Adrenal gland (tissue), 12 donors: Measurements from ENCODE around the gene C19orf73. TPM values are rescaled to one million over a fixed set of nuclear protein-coding genes. Genes with fewer than 3 reads are reported as not detected.
A peak's percentile ranks its signal among the peaks of the same experiment; 100 is the strongest.

ENCODE experiments used
- DNase-seq, 7 donors: peaks; one replicate each; pipeline ENCODE4 v3.0.0-alpha.2; 2019 to 2020
- H3K27ac ChIP-seq, 5 donors: fragments of 200-600 bp; sonication (generic) in 4 of 5; 1 replicate in 3 of 5; 2 replicates in 2 of 5; pipeline versions ENCODE4 v1.5.1 to v1.8.0; 2016 to 2020; ENCODE audit warnings: mild to moderate bottlenecking in 1 of 5
- H3K27me3 ChIP-seq: fragments of 200-600 bp; 2 replicates; pipeline ENCODE4 v1.8.0; 2021
- H3K36me3 ChIP-seq, 2 donors: fragments of 200-600 bp; replicated peaks in 1 of 2; 1 replicate in 1 of 2; 2 replicates in 1 of 2; pipeline versions ENCODE4 v1.5.1 to v1.8.0; 2018 to 2022
- H3K4me1 ChIP-seq, 2 donors: fragments of 200-600 bp; replicated peaks in 1 of 2; 1 replicate in 1 of 2; 2 replicates in 1 of 2; pipeline versions ENCODE4 v1.5.1 to v1.8.0; 2018 to 2021
- H3K4me3 ChIP-seq, 4 donors: fragments of 200-600 bp; sonication (generic) in 3 of 4; one replicate each; pipeline ENCODE4 v1.5.1; 2016 to 2018
- H3K9me3 ChIP-seq, 3 donors: fragments of 200-600 bp; sonication (generic) in 1 of 3; replicated peaks in 1 of 3; 1 replicate in 2 of 3; 2 replicates in 1 of 3; pipeline versions ENCODE4 v1.5.1 to v1.8.0; 2016 to 2021
- POLR2A ChIP-seq, 2 donors: fragments of 450-650 bp; IDR thresholded peaks; one replicate each; pipeline ENCODE4 v1.6.1; 2017; ENCODE audit warnings: antibody characterized with exemption in 2 of 2, mild to moderate bottlenecking in 2 of 2, moderate library complexity in 1 of 2
- WGBS, 4 donors: extraction: QIAGEN DNeasy Blood & Tissue Kit in 2 of 4; methylation state at CpG; one replicate each; pipeline versions ENCODE4 v1.1.5 to v1.1.7; 2013 to 2017; 5-methylcytosine and 5-hydroxymethylcytosine counted together
- intact Hi-C, 2 donors: fragments of 100-400 bp; cut with DNase I; formaldehyde crosslinking; loops; one replicate each; pipeline versions ENCODE4 v1.14.1 to v1.15.0; 2022 to 2023
- polyA plus RNA-seq, 3 donors: library from polyadenylated mRNA; stranded (reverse); fragments of 200-250 nt in 2 of 3; fragments of 350-450 nt in 1 of 3; fragmentation: Illumina TruSeq in 1 of 3; extraction: RNeasy Lipid Tissue Mini Kit (QIAGEN cat#74804) in 1 of 3; gene quantifications; one replicate each; pipeline ENCODE4 v1.2.3, GENCODE V29; 2013 to 2014
- total RNA-seq, 9 donors: library from RNA; depleted of rRNA in 4 of 9; stranded (reverse); fragments of >200 nt in 4 of 9; fragments of 120-200 nt in 1 of 9; fragmentation: NEBNext Ultra II Directional in 1 of 9; extraction: Animal tissue kit (Norgen Biotek cat#: 25700) in 1 of 9; gene quantifications; one replicate each; pipeline versions ENCODE4 v1.1.0 to v1.2.4, GENCODE V29; 2013 to 2023
- TF ChIP-seq, protein P1 (sequence below), 6 experiments: fragments of 450-650 bp in 4 of 6; fragments of 200-600 bp in 2 of 6; sonication (generic) in 1 of 6; IDR thresholded peaks; 1 replicate in 5 of 6; 2 replicates in 1 of 6; pipeline versions ENCODE4 v1.5.1 to v1.8.0; 2016 to 2021; ENCODE audit warnings: antibody characterized with exemption in 6 of 6, mild to moderate bottlenecking in 2 of 6, moderate library complexity in 1 of 6
- donor health status: healthy with polysubstance abuse.
- donor health status: Bipolar disorder and iron deficiency.
- donor health status: DM: yes; HTN: yes; CAD: no.
- donor health status: DM: no; HTN: no; CAD: no.
- donor health status: DM: no; HTN: no; CAD: no.
- donor health status: DM: yes; HTN: yes; CAD: no.

The C19orf73 gene
- total and polyA plus RNA-seq, 12 donors = 0.94 to 8.2 (median 1.8) TPM

DNA sequence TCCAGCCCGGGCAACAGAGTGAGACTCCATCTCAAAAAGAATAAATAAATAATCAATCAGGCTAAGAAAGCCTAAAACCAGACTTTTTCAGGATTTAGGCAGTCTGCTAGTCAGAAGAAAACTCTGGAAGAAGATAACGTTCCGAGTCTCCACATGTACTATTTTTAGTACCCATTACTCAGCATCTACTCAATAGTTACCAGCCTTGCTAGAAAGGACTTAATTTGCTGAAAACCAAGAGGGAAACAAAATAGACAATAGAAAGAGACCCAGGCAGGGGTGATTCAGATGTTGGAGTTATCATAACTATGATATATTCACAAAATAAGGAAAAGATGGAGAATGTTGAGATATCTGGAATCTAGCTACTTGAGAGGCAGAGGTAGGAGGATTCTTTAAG, 8.4 kb downstream of the C19orf73 start:
- H3K36me3 ChIP-seq = peaks cover 0 to 36% of the 10 kb centered on the region in 2 donors
- H3K27ac ChIP-seq = peak overlapping the region in 2 of 5 donors; percentile 18 to 80
- TF ChIP-seq, protein P1, sequence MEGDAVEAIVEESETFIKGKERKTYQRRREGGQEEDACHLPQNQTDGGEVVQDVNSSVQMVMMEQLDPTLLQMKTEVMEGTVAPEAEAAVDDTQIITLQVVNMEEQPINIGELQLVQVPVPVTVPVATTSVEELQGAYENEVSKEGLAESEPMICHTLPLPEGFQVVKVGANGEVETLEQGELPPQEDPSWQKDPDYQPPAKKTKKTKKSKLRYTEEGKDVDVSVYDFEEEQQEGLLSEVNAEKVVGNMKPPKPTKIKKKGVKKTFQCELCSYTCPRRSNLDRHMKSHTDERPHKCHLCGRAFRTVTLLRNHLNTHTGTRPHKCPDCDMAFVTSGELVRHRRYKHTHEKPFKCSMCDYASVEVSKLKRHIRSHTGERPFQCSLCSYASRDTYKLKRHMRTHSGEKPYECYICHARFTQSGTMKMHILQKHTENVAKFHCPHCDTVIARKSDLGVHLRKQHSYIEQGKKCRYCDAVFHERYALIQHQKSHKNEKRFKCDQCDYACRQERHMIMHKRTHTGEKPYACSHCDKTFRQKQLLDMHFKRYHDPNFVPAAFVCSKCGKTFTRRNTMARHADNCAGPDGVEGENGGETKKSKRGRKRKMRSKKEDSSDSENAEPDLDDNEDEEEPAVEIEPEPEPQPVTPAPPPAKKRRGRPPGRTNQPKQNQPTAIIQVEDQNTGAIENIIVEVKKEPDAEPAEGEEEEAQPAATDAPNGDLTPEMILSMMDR (IDR thresholded peaks at IDR 0.05) = no peak
- no peak for TF ChIP-seq POLR2A (IDR thresholded peaks at IDR 0.05)
- no peaks in the 10 kb centered on the region for H3K27me3 ChIP-seq
- no peak for DNase-seq
- intact Hi-C loops = no loop called here
- peaks cover 5 to 25% of the 10 kb centered on the region in 2 donors for H3K4me1 ChIP-seq
- 20 to 28% (median 24%) methylated on average over 3 of the region's 3 CpGs for WGBS, 4 donors
- no peaks in the 10 kb centered on the region for H3K9me3 ChIP-seq
- H3K4me3 ChIP-seq = no peak overlapping the region

DNA sequence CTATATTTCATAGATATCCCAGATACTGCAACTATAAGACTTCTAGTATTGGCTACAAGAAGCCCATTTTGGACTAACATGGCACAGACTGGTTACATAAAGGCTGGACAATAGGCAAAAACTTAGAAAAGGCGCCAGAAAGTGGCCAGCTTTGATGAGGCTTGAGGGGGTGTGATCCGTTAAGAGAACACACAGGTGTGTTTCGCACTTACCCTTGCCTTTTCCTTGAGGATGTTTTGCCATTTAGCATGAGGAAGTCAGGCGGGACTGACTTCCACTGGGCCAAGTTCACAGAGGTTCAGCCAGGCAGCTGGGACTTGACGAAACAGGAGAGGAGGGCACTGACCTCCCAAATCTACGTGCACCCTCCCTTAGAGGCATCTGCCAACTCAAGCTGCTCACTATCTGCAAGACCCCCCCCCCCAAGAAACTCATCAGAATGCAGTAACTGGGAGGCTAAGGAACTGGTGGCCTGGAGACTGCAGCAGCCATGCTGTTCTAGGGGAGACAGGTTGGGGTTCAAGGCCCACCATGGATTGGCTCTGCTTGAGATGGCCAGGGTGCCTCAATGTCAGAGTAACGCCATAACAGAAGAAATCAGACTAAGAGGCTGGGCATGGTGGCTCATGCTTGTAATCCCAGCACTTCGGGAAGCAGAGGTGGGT, 9.2 kb downstream of the C19orf73 start:
- TF ChIP-seq, protein P1 (IDR thresholded peaks at IDR 0.05) = no peak
- TF ChIP-seq POLR2A (IDR thresholded peaks at IDR 0.05) = no peak
- peak overlapping the region in 2 of 5 donors; percentile 18 to 80 for H3K27ac ChIP-seq

GRCh38 chr19:49109051-49109450, 9.9 kb downstream of the C19orf73 start:
- intact Hi-C loops = no loop called here
- Histone ChIP-seq H3K36me3 (peaks cover 0 to 51% of the 10 kb centered on the region in 2 donors), H3K4me3 (no peak overlapping the region), H3K4me1 (peaks cover 5 to 25% of the 10 kb centered on the region in 2 donors), H3K27ac (no peak overlapping the region), H3K27me3 (no peaks in the 10 kb centered on the region), H3K9me3 (no peaks in the 10 kb centered on the region)
- TF ChIP-seq POLR2A (IDR thresholded peaks at IDR 0.05) = no peak
- TF ChIP-seq, protein P1 (IDR thresholded peaks at IDR 0.05) = no peak
- WGBS, 4 donors = 81 to 87% (median 86%) methylated on average over 5 of the region's 5 CpGs
- no peak for DNase-seq

More for the DNA sequence above, 9.2 kb downstream of the C19orf73 start:
- Histone ChIP-seq H3K4me1 (peaks cover 5 to 25% of the 10 kb centered on the region in 2 donors), H3K4me3 (no peak overlapping the region), H3K27me3 (no peaks in the 10 kb centered on the region), H3K36me3 (peaks cover 0 to 45% of the 10 kb centered on the region in 2 donors), H3K9me3 (no peaks in the 10 kb centered on the region)
- intact Hi-C loops = no loop called here
- DNase-seq = no peak
- 79 to 88% (median 83%) methylated on average over 6 to 8 of the region's 8 CpGs for WGBS, 4 donors

DNA sequence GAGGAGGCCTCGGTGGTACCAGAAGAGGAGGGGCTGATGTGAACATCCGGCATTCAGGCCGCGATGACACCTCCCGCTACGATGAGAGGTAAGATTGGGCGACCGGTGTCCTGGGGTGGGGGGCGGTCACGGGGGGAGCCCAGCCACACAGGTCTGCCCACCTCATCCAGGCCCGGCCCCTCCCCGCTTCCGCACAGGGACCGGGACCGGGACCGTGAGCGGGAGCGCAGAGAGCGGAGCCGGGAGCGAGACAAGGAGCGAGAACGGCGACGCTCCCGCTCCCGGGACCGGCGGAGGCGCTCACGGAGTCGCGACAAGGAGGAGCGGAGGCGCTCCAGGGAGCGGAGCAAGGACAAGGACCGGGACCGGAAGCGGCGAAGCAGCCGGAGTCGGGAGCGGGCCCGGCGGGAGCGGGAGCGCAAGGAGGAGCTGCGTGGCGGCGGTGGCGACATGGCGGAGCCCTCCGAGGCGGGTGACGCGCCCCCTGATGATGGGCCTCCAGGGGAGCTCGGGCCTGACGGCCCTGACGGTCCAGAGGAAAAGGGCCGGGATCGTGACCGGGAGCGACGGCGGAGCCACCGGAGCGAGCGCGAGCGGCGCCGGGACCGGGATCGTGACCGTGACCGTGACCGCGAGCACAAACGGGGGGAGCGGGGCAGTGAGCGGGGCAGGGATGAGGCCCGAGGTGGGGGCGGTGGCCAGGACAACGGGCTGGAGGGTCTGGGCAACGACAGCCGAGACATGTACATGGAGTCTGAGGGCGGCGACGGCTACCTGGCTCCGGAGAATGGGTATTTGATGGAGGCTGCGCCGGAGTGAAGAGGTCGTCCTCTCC, 11.1 kb downstream of the C19orf73 start:
- peaks cover 0 to 58% of the 10 kb centered on the region in 2 donors for H3K36me3 ChIP-seq
- TF ChIP-seq, protein P1 (IDR thresholded peaks at IDR 0.05) = no peak
- no peak for TF ChIP-seq POLR2A (IDR thresholded peaks at IDR 0.05)
- H3K4me3 ChIP-seq = no peak overlapping the region

More for the DNA sequence above, 11.1 kb downstream of the C19orf73 start:
- intact Hi-C loops = no loop called here
- DNase-seq = no peak
- Histone ChIP-seq H3K4me1 (peaks cover 0 to 16% of the 10 kb centered on the region in 2 donors), H3K27ac (no peak overlapping the region), H3K9me3 (no peaks in the 10 kb centered on the region), H3K27me3 (no peaks in the 10 kb centered on the region)
- WGBS, 4 donors = 94% methylated on average over 89 to 93 of the region's 93 CpGs
